ENCODE results near the gene RANGAP1. TPM values are rescaled to one million over a fixed set of nuclear protein-coding genes. Genes with fewer than 3 reads are reported as not detected.
A peak's percentile ranks its signal among the peaks of the same experiment; 100 is the strongest.

RANGAP1 gene
- total RNA-seq, 5 donors from 2014 or later (not counting 1 experiment from before 2014, with no cell fraction given), result 95.0 to 113 (median 104) TPM

- ChIA-PET POLR2A (no interaction called here), CTCF (no interaction called here)
- peaks cover 0 to 5% of the 10 kb centered on the region in 2 donors for H3K36me3 ChIP-seq (ENCODE audit: control insufficient read depth in 2 of 2, extremely low read depth in 1 of 2, insufficient read depth in 1 of 2, low read length in 1 of 2)
- peaks cover 36 to 41% (median 40%) of the 10 kb centered on the region in 3 donors for H3K4me1 Mint-ChIP-seq
- H3K27ac ChIP-seq (ENCODE audit: low read length), result no peak overlapping the region
- no peak overlapping the region for H3K27ac Mint-ChIP-seq
- peaks cover 6% of the 10 kb centered on the region for H3K36me3 Mint-ChIP-seq
- H3K27me3 Mint-ChIP-seq, result peaks cover 0 to 3% of the 10 kb centered on the region in 2 donors
- H3K9me3 Mint-ChIP-seq, result no peaks in the 10 kb centered on the region
- peaks cover 0 to 15% of the 10 kb centered on the region in 2 experiments for H3K4me1 ChIP-seq (ENCODE audit: control insufficient read depth in 1 of 2, extremely low read depth in 1 of 2, insufficient read depth in 2 of 2, low read length in 2 of 2)
- H3K9me3 ChIP-seq, result no peaks in the 10 kb centered on the region
- no CpG with 5 or more reads among the region's 6 CpGs for WGBS (ENCODE audit: insufficient coverage)
- ATAC-seq (replicated peaks in 1 of 4) (no peak), DNase-seq (no peak)
- H3K4me3 ChIP-seq (ENCODE audit: control insufficient read depth in 1 of 2, extremely low read depth in 1 of 2, low read length in 1 of 2), result no peak overlapping the region
- H3K4me3 Mint-ChIP-seq, result peak overlapping the region in 2 of 3 donors; percentile 43 to 57
- H3K27me3 ChIP-seq (replicated peaks in 1 of 2; ENCODE audit: control insufficient read depth in 2 of 2, extremely low read depth in 1 of 2, insufficient read depth in 2 of 2, low read length in 1 of 2), result peaks cover 0 to 4% of the 10 kb centered on the region in 2 experiments
Measured at GRCh38 chr22:41204066-41204465, 81.9 kb downstream of the RANGAP1 start.

GRCh38 chr22:41203118-41203517 is 82.9 kb downstream of the RANGAP1 start:
- ChIA-PET CTCF (no interaction called here), POLR2A (no interaction called here)
- Histone ChIP-seq H3K4me3 (ENCODE audit: control insufficient read depth in 1 of 2, extremely low read depth in 1 of 2, low read length in 1 of 2) (no peak overlapping the region), H3K9me3 (no peaks in the 10 kb centered on the region), H3K27me3 (replicated peaks in 1 of 2; ENCODE audit: control insufficient read depth in 2 of 2, extremely low read depth in 1 of 2, insufficient read depth in 2 of 2, low read length in 1 of 2) (peaks cover 0 to 4% of the 10 kb centered on the region in 2 experiments), H3K27ac (ENCODE audit: low read length) (no peak overlapping the region), H3K36me3 (ENCODE audit: control insufficient read depth in 2 of 2, extremely low read depth in 1 of 2, insufficient read depth in 1 of 2, low read length in 1 of 2) (peaks cover 0 to under 1% of the 10 kb centered on the region in 2 donors), H3K4me1 (ENCODE audit: control insufficient read depth in 1 of 2, extremely low read depth in 1 of 2, insufficient read depth in 2 of 2, low read length in 2 of 2) (peaks cover 6 to 21% of the 10 kb centered on the region in 2 experiments)
- Mint-ChIP-seq H3K4me3 (no peak overlapping the region), H3K4me1 (peaks cover 33 to 41% (median 39%) of the 10 kb centered on the region in 3 donors), H3K36me3 (peaks cover 3% of the 10 kb centered on the region), H3K27me3 (peaks cover 0 to 3% of the 10 kb centered on the region in 2 donors), H3K9me3 (no peaks in the 10 kb centered on the region), H3K27ac (no peak overlapping the region)
- DNase-seq, result no peak
- 88% methylated on average over 1 of the region's 2 CpGs for WGBS (ENCODE audit: insufficient coverage)
- no peak for ATAC-seq (replicated peaks in 1 of 4)

GRCh38 chr22:41201141-41201540 is 84.8 kb downstream of the RANGAP1 start:
- DNase-seq, result no peak
- peaks cover 3% of the 10 kb centered on the region for H3K36me3 Mint-ChIP-seq
- Histone ChIP-seq H3K36me3 (ENCODE audit: control insufficient read depth in 2 of 2, extremely low read depth in 1 of 2, insufficient read depth in 1 of 2, low read length in 1 of 2) (no peaks in the 10 kb centered on the region), H3K4me1 (ENCODE audit: control insufficient read depth in 1 of 2, extremely low read depth in 1 of 2, insufficient read depth in 2 of 2, low read length in 2 of 2) (peaks cover 9 to 28% of the 10 kb centered on the region in 2 experiments), H3K27ac (ENCODE audit: low read length) (no peak overlapping the region), H3K27me3 (replicated peaks in 1 of 2; ENCODE audit: control insufficient read depth in 2 of 2, extremely low read depth in 1 of 2, insufficient read depth in 2 of 2, low read length in 1 of 2) (peaks cover 0 to 4% of the 10 kb centered on the region in 2 experiments), H3K9me3 (no peaks in the 10 kb centered on the region), H3K4me3 (ENCODE audit: control insufficient read depth in 1 of 2, extremely low read depth in 1 of 2, low read length in 1 of 2) (no peak overlapping the region)
- no peak overlapping the region for H3K4me3 Mint-ChIP-seq
- H3K27me3 Mint-ChIP-seq, result peaks cover 0 to 3% of the 10 kb centered on the region in 2 donors
- CTCF ChIA-PET, result no interaction called here
- 43% methylated on average over 6 of the region's 10 CpGs for WGBS (ENCODE audit: insufficient coverage)
- no peaks in the 10 kb centered on the region for H3K9me3 Mint-ChIP-seq
- peaks cover 26 to 37% (median 33%) of the 10 kb centered on the region in 3 donors for H3K4me1 Mint-ChIP-seq
- no peak overlapping the region for H3K27ac Mint-ChIP-seq
- ATAC-seq (replicated peaks in 1 of 4), result no peak
- POLR2A ChIA-PET, result interaction anchor here in 1 of 2 donors (0.7 kb wide), 1 partner anchor 250 kb away, joined by 3 read pairs; no protein-coding TSS in a partner anchor

- DNase-seq, result peak in 30 of 35 experiments; percentile 13 to 67 (median 37)
- CTCF ChIA-PET, result interaction anchor here (0.6 to 1.6 kb wide), 5 partner anchors 9 to 401 kb away, joined by 3 to 9 read pairs (median 4); no protein-coding TSS in a partner anchor
- no peak overlapping the region for H3K27ac ChIP-seq (ENCODE audit: low read length)
- H3K36me3 ChIP-seq (ENCODE audit: control insufficient read depth in 2 of 2, extremely low read depth in 1 of 2, insufficient read depth in 1 of 2, low read length in 1 of 2), result no peaks in the 10 kb centered on the region
- POLR2A ChIA-PET, result no interaction called here
- peaks cover 0 to 4% of the 10 kb centered on the region in 2 experiments for H3K27me3 ChIP-seq (replicated peaks in 1 of 2; ENCODE audit: control insufficient read depth in 2 of 2, extremely low read depth in 1 of 2, insufficient read depth in 2 of 2, low read length in 1 of 2)
- Mint-ChIP-seq H3K27me3 (no peaks in the 10 kb centered on the region), H3K36me3 (no peaks in the 10 kb centered on the region), H3K4me1 (peaks cover 11 to 20% (median 11%) of the 10 kb centered on the region in 3 donors), H3K27ac (peak overlapping the region in 1 of 2 donors; percentile 34), H3K9me3 (no peaks in the 10 kb centered on the region), H3K4me3 (peak overlapping the region; percentile 88 to 91 (median 89))
- H3K9me3 ChIP-seq, result no peaks in the 10 kb centered on the region
- H3K4me1 ChIP-seq (ENCODE audit: control insufficient read depth in 1 of 2, extremely low read depth in 1 of 2, insufficient read depth in 2 of 2, low read length in 2 of 2), result peaks cover 9 to 18% of the 10 kb centered on the region in 2 experiments
- ATAC-seq (replicated peaks in 1 of 4), result peak; percentile 30 to 47 (median 33)
- 2% methylated on average over 7 of the region's 9 CpGs for WGBS (ENCODE audit: insufficient coverage)
- H3K4me3 ChIP-seq (ENCODE audit: control insufficient read depth in 1 of 2, extremely low read depth in 1 of 2, low read length in 1 of 2), result peak overlapping the region; percentile 86 to 87
Measured at GRCh38 chr22:41198027-41198580, 87.9 kb downstream of the RANGAP1 start.

- peak overlapping the region; percentile 88 to 91 (median 89) for H3K4me3 Mint-ChIP-seq
- ATAC-seq (replicated peaks in 1 of 4) (peak; percentile 89 to 95 (median 94)), DNase-seq (peak; percentile 45 to 91 (median 70))
- ChIA-PET POLR2A (no interaction called here), CTCF (interaction anchor here (0.6 to 1.6 kb wide), 3 partner anchors 10 to 115 kb away, joined by 4 to 9 read pairs (median 4); no protein-coding TSS in a partner anchor)
- Histone ChIP-seq H3K4me1 (ENCODE audit: control insufficient read depth in 1 of 2, extremely low read depth in 1 of 2, insufficient read depth in 2 of 2, low read length in 2 of 2) (peaks cover 9 to 18% of the 10 kb centered on the region in 2 experiments), H3K4me3 (ENCODE audit: control insufficient read depth in 1 of 2, extremely low read depth in 1 of 2, low read length in 1 of 2) (peak overlapping the region; percentile 86 to 87), H3K36me3 (ENCODE audit: control insufficient read depth in 2 of 2, extremely low read depth in 1 of 2, insufficient read depth in 1 of 2, low read length in 1 of 2) (no peaks in the 10 kb centered on the region), H3K27me3 (replicated peaks in 1 of 2; ENCODE audit: control insufficient read depth in 2 of 2, extremely low read depth in 1 of 2, insufficient read depth in 2 of 2, low read length in 1 of 2) (peaks cover 0 to 4% of the 10 kb centered on the region in 2 experiments), H3K27ac (ENCODE audit: low read length) (no peak overlapping the region), H3K9me3 (no peaks in the 10 kb centered on the region)
- 1% methylated on average over 89 of the region's 91 CpGs for WGBS (ENCODE audit: insufficient coverage)
- no peaks in the 10 kb centered on the region for H3K36me3 Mint-ChIP-seq
- H3K9me3 Mint-ChIP-seq, result no peaks in the 10 kb centered on the region
- no peaks in the 10 kb centered on the region for H3K27me3 Mint-ChIP-seq
- peaks cover 11 to 20% (median 11%) of the 10 kb centered on the region in 3 donors for H3K4me1 Mint-ChIP-seq
- H3K27ac Mint-ChIP-seq, result peak overlapping the region in 1 of 2 donors; percentile 34
Measured at GRCh38 chr22:41197038-41197972, 88.7 kb downstream of the RANGAP1 start.
